Measurements from ENCODE around the gene TSPO. TPM values are rescaled to one million over a fixed set of nuclear protein-coding genes. Genes with fewer than 3 reads are reported as not detected.

Gene TSPO
- total RNA-seq, 1 experiment from 2014 or later = 396 TPM

GRCh38 chr22:43182118-43182517, 30.8 kb downstream of the TSPO start:
- Histone ChIP-seq H3K27ac (no peak overlapping the region), H3K27me3 (replicated peaks) (no peaks in the 10 kb centered on the region), H3K36me3 (peaks cover 53% of the 10 kb centered on the region), H3K4me3 (no peak overlapping the region), H3K4me1 (replicated peaks) (peaks cover 34% of the 10 kb centered on the region), H3K9me3 (replicated peaks) (no peaks in the 10 kb centered on the region; the same call in 1 of the 2 replicates)
- DNase-seq (ENCODE audit: low read depth in 1 of 2, low spot score in 2 of 2) = no peak

- Histone ChIP-seq H3K9me3 (replicated peaks) (no peaks in the 10 kb centered on the region; the same call in 1 of the 2 replicates), H3K27me3 (replicated peaks) (no peaks in the 10 kb centered on the region), H3K36me3 (peaks cover 50% of the 10 kb centered on the region), H3K4me3 (no peak overlapping the region), H3K4me1 (replicated peaks) (peaks cover 37% of the 10 kb centered on the region), H3K27ac (no peak overlapping the region)
- DNase-seq (ENCODE audit: low read depth in 1 of 2, low spot score in 2 of 2) = no peak
Measured at GRCh38 chr22:43182726-43183125, 31.4 kb downstream of the TSPO start.

- Histone ChIP-seq H3K9me3 (replicated peaks) (no peaks in the 10 kb centered on the region; the same call in 1 of the 2 replicates), H3K27me3 (replicated peaks) (no peaks in the 10 kb centered on the region), H3K36me3 (peaks cover 44% of the 10 kb centered on the region), H3K4me3 (no peak overlapping the region), H3K4me1 (replicated peaks) (peaks cover 46% of the 10 kb centered on the region), H3K27ac (peak overlapping the region; percentile 60)
- peak; percentile 72 to 82 for DNase-seq (ENCODE audit: low read depth in 1 of 2, low spot score in 2 of 2)
Measured at GRCh38 chr22:43183496-43184277, 32.3 kb downstream of the TSPO start.

- Histone ChIP-seq H3K9me3 (replicated peaks) (no peaks in the 10 kb centered on the region; the same call in 1 of the 2 replicates), H3K36me3 (peaks cover 22% of the 10 kb centered on the region), H3K4me3 (peak overlapping the region; percentile 98), H3K4me1 (replicated peaks) (peaks cover 55% of the 10 kb centered on the region), H3K27me3 (replicated peaks) (no peaks in the 10 kb centered on the region), H3K27ac (no peak overlapping the region)
- no peak for DNase-seq (ENCODE audit: low read depth in 1 of 2, low spot score in 2 of 2)
Measured at GRCh38 chr22:43185860-43186261, 34.5 kb downstream of the TSPO start.

- peaks cover 16% of the 10 kb centered on the region for H3K36me3 ChIP-seq
- H3K27me3 ChIP-seq (replicated peaks) = no peaks in the 10 kb centered on the region
- peak within 1 kb of the TSS; percentile 98 for H3K4me3 ChIP-seq
- peak within 1 kb of the TSS; percentile 85 for H3K27ac ChIP-seq
- peak in 1 of 2 experiments; percentile 62 for DNase-seq (ENCODE audit: low read depth in 1 of 2, low spot score in 2 of 2)
- peaks cover 55% of the 10 kb centered on the region for H3K4me1 ChIP-seq (replicated peaks)
- H3K9me3 ChIP-seq (replicated peaks) = no peaks in the 10 kb centered on the region; the same call in 1 of the 2 replicates
Measured at GRCh38 chr22:43186272-43187170, 35.2 kb downstream of the TSPO start, which contains the start of gene TTLL12. Gene TTLL12 (minus strand): TSS chr22:43187134. CDS start chr22:43187069, 65 bp downstream.

GRCh38 chr22:43187171-43188099, 36.1 kb downstream of the TSPO start:
- Histone ChIP-seq H3K4me3 (peak overlapping the region; percentile 98), H3K27me3 (replicated peaks) (no peaks in the 10 kb centered on the region), H3K27ac (peak overlapping the region; percentile 85), H3K4me1 (replicated peaks) (peaks cover 55% of the 10 kb centered on the region), H3K36me3 (peaks cover 12% of the 10 kb centered on the region), H3K9me3 (replicated peaks) (no peaks in the 10 kb centered on the region; the same call in 1 of the 2 replicates)
- peak; percentile 96 to 98 for DNase-seq (ENCODE audit: low read depth in 1 of 2, low spot score in 2 of 2)

- Histone ChIP-seq H3K27me3 (replicated peaks) (no peaks in the 10 kb centered on the region), H3K4me1 (replicated peaks) (peaks cover 45% of the 10 kb centered on the region), H3K27ac (peak overlapping the region; percentile 41), H3K4me3 (no peak overlapping the region), H3K9me3 (replicated peaks) (no peaks in the 10 kb centered on the region; the same call in 1 of the 2 replicates), H3K36me3 (peaks cover 6% of the 10 kb centered on the region)
- DNase-seq (ENCODE audit: low read depth in 1 of 2, low spot score in 2 of 2) = peak in 1 of 2 experiments; percentile 68
Measured at GRCh38 chr22:43188829-43189545, 37.6 kb downstream of the TSPO start.

GRCh38 chr22:43191831-43192230, 40.5 kb downstream of the TSPO start:
- H3K9me3 ChIP-seq (replicated peaks) = no peaks in the 10 kb centered on the region; the same call in 1 of the 2 replicates
- peaks cover 34% of the 10 kb centered on the region for H3K4me1 ChIP-seq (replicated peaks)
- H3K27ac ChIP-seq = no peak overlapping the region
- DNase-seq (ENCODE audit: low read depth in 1 of 2, low spot score in 2 of 2) = no peak
- H3K4me3 ChIP-seq = no peak overlapping the region
- peaks cover under 1% of the 10 kb centered on the region; the same call in 1 of the 2 replicates for H3K36me3 ChIP-seq
- H3K27me3 ChIP-seq (replicated peaks) = no peaks in the 10 kb centered on the region

- peak overlapping the region; percentile 54 for H3K27ac ChIP-seq
- H3K4me1 ChIP-seq (replicated peaks) = peaks cover 25% of the 10 kb centered on the region
- H3K36me3 ChIP-seq = no peaks in the 10 kb centered on the region
- H3K4me3 ChIP-seq = no peak overlapping the region
- no peaks in the 10 kb centered on the region; the same call in 1 of the 2 replicates for H3K9me3 ChIP-seq (replicated peaks)
- H3K27me3 ChIP-seq (replicated peaks) = no peaks in the 10 kb centered on the region
- peak; percentile 65 to 71 for DNase-seq (ENCODE audit: low read depth in 1 of 2, low spot score in 2 of 2)
Measured at GRCh38 chr22:43197271-43197941, 46.0 kb downstream of the TSPO start.

GRCh38 chr22:43198126-43198525, 46.8 kb downstream of the TSPO start:
- DNase-seq (ENCODE audit: low read depth in 1 of 2, low spot score in 2 of 2) = no peak
- Histone ChIP-seq H3K4me3 (no peak overlapping the region), H3K27me3 (replicated peaks) (no peaks in the 10 kb centered on the region), H3K27ac (no peak overlapping the region), H3K36me3 (no peaks in the 10 kb centered on the region), H3K4me1 (replicated peaks) (peaks cover 25% of the 10 kb centered on the region), H3K9me3 (replicated peaks) (no peaks in the 10 kb centered on the region; the same call in 1 of the 2 replicates)

- Histone ChIP-seq H3K27me3 (replicated peaks) (no peaks in the 10 kb centered on the region), H3K4me3 (no peak overlapping the region), H3K27ac (no peak overlapping the region), H3K4me1 (replicated peaks) (peaks cover 25% of the 10 kb centered on the region), H3K36me3 (no peaks in the 10 kb centered on the region), H3K9me3 (replicated peaks) (no peaks in the 10 kb centered on the region; the same call in 1 of the 2 replicates)
- DNase-seq (ENCODE audit: low read depth in 1 of 2, low spot score in 2 of 2) = no peak
Measured at GRCh38 chr22:43198936-43199335, 47.6 kb downstream of the TSPO start.

GRCh38 chr22:43199541-43199940, 48.2 kb downstream of the TSPO start:
- H3K27ac ChIP-seq = no peak overlapping the region
- no peak for DNase-seq (ENCODE audit: low read depth in 1 of 2, low spot score in 2 of 2)
- no peak overlapping the region for H3K4me3 ChIP-seq
- H3K9me3 ChIP-seq (replicated peaks) = no peaks in the 10 kb centered on the region; the same call in 1 of the 2 replicates
- no peaks in the 10 kb centered on the region for H3K36me3 ChIP-seq
- no peaks in the 10 kb centered on the region for H3K27me3 ChIP-seq (replicated peaks)
- peaks cover 25% of the 10 kb centered on the region for H3K4me1 ChIP-seq (replicated peaks)

All from SJSA1 (cell line).